Stomach (tissue), 4 donors: ENCODE results near the gene PGBD4.

Experiments used
- EP300 ChIP-seq: sonication (generic); formaldehyde crosslinking; IDR thresholded peaks from one replicate; pipeline ENCODE4 v1.6.1; 2017; ENCODE audit warnings: antibody characterized with exemption
- POLR2A ChIP-seq, 4 donors: fragments of 450-650 bp; IDR thresholded peaks; one replicate each; pipeline ENCODE4 v1.6.1; 2016; ENCODE audit warnings: antibody characterized with exemption in 4 of 4, control low read depth in 2 of 4, mild to moderate bottlenecking in 1 of 4, moderate library complexity in 1 of 4
- POLR2AphosphoS5 ChIP-seq, 3 donors: sonication (generic); formaldehyde crosslinking; IDR thresholded peaks; one replicate each; pipeline ENCODE4 v1.6.1; 2016; ENCODE audit warnings: antibody characterized with exemption in 3 of 3
- TF ChIP-seq, protein P1 (sequence below), 7 experiments: fragments of 450-650 bp in 4 of 7; fragments of 200-600 bp in 3 of 7; sonication (generic) in 3 of 7; IDR thresholded peaks; one replicate each; pipeline ENCODE4 v1.5.1; 2016 to 2019; ENCODE audit warnings: antibody characterized with exemption in 7 of 7, control low read depth in 2 of 7, mild to moderate bottlenecking in 1 of 7

DNA sequence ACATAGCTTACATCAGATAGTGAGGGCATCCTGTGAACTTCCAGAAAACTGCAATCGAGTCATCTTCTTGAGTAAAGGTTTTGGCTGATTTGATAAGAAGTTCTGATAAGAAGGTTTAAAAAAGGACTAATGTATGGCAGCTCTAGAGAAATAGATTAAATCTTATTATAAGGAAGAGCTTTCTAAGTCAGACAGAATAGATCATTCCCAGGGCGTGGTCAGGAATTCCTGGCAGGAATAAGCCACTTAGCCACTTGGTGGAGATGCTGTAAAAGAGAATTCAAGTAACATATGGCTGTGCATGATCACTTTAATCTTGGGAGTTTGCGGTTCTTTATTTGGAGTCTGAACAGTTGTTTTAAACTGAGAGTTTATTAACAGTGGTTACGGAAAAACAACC lies 17.4 kb downstream of the PGBD4 start:
- TF ChIP-seq, protein P1, sequence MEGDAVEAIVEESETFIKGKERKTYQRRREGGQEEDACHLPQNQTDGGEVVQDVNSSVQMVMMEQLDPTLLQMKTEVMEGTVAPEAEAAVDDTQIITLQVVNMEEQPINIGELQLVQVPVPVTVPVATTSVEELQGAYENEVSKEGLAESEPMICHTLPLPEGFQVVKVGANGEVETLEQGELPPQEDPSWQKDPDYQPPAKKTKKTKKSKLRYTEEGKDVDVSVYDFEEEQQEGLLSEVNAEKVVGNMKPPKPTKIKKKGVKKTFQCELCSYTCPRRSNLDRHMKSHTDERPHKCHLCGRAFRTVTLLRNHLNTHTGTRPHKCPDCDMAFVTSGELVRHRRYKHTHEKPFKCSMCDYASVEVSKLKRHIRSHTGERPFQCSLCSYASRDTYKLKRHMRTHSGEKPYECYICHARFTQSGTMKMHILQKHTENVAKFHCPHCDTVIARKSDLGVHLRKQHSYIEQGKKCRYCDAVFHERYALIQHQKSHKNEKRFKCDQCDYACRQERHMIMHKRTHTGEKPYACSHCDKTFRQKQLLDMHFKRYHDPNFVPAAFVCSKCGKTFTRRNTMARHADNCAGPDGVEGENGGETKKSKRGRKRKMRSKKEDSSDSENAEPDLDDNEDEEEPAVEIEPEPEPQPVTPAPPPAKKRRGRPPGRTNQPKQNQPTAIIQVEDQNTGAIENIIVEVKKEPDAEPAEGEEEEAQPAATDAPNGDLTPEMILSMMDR (IDR thresholded peaks at IDR 0.05) = no peak
- TF ChIP-seq POLR2A (IDR thresholded peaks at IDR 0.05) (no peak), EP300 (no peak), POLR2AphosphoS5 (IDR thresholded peaks at IDR 0.05) (no peak)
